KOPT-K1 (cell line): ENCODE results near the gene DGKI.

Experiments used
- H3K27ac ChIP-seq: fragments of 200-600 bp; sonication (generic); 2 replicates; pipeline ENCODE4 v1.5.1; 2016; ENCODE audit warnings: antibody characterized with exemption, mild to moderate bottlenecking, low read depth, low read length; ENCODE audit not compliant: poor library complexity, severe bottlenecking
- H3K36me3 ChIP-seq: fragments of 200-600 bp; sonication (generic); 2 replicates; pipeline ENCODE4 v1.5.1; 2017; ENCODE audit warnings: antibody characterized with exemption, mild to moderate bottlenecking, low read length, moderate library complexity; ENCODE audit not compliant: insufficient read depth
- H3K9me3 ChIP-seq: fragments of 200-600 bp; sonication (generic); 2 replicates; pipeline ENCODE4 v1.5.1; 2017; ENCODE audit warnings: antibody characterized with exemption, low read length, mild to moderate bottlenecking; ENCODE audit not compliant: insufficient read depth, poor library complexity, severe bottlenecking

Gene DGKI

DNA sequence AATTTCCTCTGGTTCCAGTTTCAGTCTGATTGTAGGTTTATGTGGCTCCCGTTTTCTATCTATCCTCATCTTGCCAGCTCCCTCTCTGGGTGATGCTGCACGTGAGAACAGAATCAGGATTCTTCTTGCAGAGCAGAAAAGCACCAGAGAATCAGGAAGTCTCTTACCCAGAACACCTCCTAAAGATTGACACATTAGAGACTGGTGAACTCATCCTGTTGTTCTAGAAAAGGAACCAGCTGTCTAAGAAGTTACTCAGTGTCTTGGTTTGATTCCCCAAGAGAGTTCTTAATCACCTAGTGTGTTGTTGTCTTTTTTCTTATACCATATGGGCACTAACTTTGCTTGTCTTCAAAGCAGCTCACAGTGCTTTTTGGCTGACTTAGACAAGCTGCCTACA is 152.4 kb downstream of the DGKI start:
- no peaks in the 10 kb centered on the region for H3K36me3 ChIP-seq
- no peaks in the 10 kb centered on the region for H3K9me3 ChIP-seq
- H3K27ac ChIP-seq = no peak overlapping the region

DNA sequence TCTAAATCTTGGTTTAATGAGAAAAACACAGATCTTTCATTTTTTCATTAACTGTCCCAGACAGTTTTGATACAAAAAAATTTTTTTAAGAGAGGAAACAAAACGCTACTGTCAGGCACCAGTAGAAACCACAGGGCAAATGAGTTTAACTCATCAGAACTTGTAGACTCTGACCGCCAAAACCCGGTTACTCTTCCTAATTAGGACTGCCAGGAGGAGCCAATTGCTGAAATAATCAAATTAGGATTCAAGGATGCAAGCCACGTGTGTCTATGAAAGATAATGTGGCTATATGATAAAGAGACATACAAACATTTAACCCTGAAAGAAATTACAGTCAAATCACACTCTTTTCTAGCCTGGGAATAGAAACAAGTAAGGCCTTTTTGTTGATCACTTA is 154.4 kb downstream of the DGKI start:
- Histone ChIP-seq H3K9me3 (no peaks in the 10 kb centered on the region), H3K36me3 (no peaks in the 10 kb centered on the region), H3K27ac (no peak overlapping the region)

DNA sequence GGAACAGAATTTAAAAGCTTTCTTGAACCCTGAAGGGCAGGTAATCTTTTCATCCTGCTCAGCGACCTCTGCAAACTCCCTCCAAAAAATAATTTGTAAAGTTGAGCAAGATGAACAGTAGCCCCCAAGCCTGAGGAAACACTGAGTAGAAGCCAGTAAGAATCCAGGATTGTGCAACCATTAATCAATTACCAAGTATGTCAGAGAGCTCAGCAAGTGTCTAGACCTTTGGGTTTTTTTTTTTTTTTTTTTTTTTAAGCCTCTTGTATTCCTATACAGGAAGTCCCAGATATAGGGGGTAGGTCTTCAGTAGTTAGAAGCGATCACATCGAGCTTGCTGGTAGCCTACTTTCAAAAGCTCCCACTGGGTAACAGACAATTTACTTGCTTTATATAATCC is 155.2 kb downstream of the DGKI start:
- no peaks in the 10 kb centered on the region for H3K9me3 ChIP-seq
- H3K27ac ChIP-seq = no peak overlapping the region
- no peaks in the 10 kb centered on the region for H3K36me3 ChIP-seq

DNA sequence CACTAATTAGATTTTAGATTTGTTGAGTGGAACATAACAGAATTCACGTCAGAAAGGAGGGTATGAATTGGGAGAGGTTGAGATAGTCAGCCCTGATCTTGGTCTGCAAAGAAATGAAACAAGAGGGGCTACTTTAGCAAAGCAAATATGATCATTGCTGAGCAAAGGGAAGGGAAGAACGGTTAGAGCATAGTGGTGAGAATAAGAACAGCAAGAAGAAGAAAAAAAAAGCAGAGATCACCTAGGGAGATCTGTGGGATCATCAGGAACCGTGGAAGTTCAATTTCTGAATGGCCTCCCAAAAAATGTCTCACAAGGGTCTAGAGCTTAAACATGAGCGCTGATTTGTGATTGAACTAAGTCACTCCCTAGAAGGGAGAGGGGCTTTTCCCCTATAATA is 156.1 kb downstream of the DGKI start:
- no peaks in the 10 kb centered on the region for H3K36me3 ChIP-seq
- H3K9me3 ChIP-seq = no peaks in the 10 kb centered on the region
- H3K27ac ChIP-seq = no peak overlapping the region

DNA sequence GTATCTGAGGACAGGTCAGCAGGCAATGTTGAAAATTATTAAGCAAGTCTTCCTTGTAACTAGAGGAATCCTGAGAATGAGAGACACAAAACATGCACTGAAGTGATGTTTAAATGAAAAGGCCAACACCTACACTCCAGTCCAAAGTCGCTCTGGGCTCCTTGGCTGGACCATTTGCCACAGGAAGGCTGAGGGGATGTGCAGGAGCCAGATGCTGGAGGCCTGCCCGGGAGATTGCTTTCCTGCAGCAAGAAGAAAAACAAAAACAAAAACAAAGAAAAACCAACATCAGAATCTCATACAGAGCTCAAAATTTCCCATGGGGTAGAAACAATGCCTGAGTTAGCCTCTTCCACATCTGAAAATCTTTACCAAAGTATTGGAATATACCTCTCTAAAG is 157.0 kb downstream of the DGKI start:
- H3K9me3 ChIP-seq = no peaks in the 10 kb centered on the region
- no peak overlapping the region for H3K27ac ChIP-seq
- H3K36me3 ChIP-seq = no peaks in the 10 kb centered on the region

DNA sequence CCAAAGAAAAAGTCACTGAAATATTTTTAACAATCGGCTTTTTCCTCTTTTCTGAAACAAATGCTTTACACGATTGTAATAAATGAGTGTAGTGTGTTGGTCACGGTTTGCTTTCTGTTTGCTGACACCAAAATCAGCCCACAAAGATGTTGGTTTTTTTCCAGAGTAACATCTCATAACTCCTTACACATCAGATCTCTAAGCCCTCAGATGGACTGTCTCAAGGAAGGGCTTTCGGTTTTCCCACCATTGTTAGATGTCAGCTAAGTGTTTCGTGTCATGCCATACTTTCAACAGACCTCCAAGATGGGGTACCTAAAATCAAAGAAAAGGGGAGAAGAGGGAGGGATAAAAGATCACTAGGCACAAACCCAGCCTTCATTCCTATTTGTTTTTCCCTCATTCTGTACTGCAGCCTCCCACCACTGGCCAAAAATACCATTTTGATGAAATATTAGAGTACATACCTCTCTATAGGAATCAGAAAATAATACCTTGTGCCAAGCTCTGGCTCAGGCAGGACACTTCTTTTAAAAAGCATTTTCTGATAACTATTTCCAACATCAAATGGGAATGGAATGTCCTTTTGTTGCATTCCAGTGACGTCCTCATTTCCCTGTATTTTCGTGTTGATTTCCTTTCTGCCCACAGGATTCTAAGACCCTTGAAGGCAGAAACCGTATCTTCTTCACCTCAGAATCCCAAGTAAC is 159.1 kb downstream of the DGKI start:
- H3K27ac ChIP-seq = no peak overlapping the region

DNA sequence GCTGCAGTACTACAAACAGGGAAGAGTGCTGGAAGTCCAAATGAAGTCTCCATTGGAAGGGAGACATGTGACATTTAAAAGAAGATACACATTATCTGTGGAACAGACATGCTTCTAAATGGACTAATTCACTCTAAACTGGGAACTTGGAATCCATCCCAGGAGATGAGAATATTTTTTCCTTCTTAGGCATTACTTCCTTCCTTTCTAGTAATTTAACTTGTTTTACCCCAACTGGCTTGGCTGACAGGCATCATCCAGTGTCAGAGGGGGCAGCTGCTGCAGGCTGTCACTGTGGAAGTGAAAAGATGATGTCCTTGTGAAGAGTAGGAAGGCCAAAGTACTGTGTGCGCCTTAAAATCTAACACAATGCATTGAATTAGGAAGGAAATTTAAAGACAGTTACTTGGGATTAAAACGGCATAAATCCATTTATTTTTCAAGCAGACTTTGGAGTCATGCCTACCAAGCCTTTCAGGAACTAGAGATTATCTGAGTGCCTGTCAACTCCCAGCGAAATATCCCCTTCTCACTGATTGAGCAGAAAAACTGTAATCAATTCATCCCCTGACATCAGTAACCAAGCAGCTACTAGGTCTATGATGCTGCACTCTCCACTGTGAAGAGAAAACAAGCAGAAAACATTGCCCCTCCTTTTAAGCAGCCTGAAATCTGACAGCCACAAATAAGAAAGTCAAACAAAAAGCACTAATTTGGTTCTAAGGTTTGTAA is 161.2 kb downstream of the DGKI start:
- Histone ChIP-seq H3K9me3 (no peaks in the 10 kb centered on the region), H3K36me3 (no peaks in the 10 kb centered on the region), H3K27ac (no peak overlapping the region)

More for the DNA sequence above, 159.1 kb downstream of the DGKI start:
- H3K36me3 ChIP-seq = no peaks in the 10 kb centered on the region
- no peaks in the 10 kb centered on the region for H3K9me3 ChIP-seq

DNA sequence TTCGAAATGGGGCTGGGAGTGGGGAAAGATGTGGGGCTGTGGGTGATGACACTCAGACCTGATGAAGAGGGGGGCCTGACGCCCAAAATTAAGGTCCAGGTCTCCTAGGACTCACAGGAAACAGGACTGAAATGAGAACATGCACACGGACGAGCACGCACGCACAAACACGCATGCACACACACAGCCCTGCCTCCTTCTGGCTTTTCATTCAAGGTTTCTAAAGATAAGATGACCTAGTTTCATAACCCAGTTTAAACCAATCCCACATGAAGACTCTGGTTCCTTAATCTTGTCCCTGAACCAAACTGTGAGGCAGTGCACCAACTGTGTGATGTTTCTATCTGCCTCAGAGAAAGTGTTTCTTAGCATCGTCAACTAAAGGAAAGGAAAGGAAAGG is 162.0 kb downstream of the DGKI start:
- no peaks in the 10 kb centered on the region for H3K9me3 ChIP-seq
- H3K27ac ChIP-seq = no peak overlapping the region
- no peaks in the 10 kb centered on the region for H3K36me3 ChIP-seq

DNA sequence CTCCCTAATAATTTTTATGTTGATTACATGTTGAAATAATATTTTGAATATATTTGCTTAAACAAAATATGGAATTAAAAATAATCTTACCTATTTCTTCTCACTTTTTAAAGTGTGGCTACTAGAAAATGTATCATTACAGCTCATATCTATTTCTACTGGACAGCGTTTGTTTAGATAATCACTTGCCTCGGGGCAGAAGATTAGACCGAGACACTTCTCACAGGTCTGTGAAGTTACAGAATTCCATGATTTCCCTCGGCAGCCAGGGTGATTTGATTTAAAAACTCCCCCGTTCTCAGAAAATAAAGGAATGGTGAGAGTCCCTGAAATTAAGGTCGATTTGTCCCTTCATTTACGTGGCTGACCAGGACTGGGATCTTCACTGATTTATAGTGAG is 162.5 kb downstream of the DGKI start:
- Histone ChIP-seq H3K27ac (no peak overlapping the region), H3K36me3 (no peaks in the 10 kb centered on the region), H3K9me3 (no peaks in the 10 kb centered on the region)

DNA sequence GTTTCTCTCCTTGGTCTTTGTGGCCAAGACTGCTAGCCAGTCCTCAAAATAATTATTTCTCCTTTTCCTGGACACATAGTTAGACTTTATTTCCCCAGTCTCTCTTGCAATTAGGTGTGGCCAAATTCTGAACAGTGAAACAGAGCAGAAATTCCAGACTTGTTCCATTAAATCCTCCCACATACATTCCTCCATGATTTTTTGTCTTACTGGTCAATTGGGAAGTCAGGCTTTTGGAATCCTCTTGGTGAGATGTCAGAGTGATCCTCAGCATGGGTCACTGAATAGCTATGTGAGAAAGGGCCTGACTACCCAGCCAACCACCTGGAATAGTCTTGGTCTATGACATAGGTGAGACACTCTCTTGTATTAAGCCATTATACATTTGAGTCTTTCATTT is 164.2 kb downstream of the DGKI start:
- Histone ChIP-seq H3K36me3 (no peaks in the 10 kb centered on the region), H3K9me3 (no peaks in the 10 kb centered on the region), H3K27ac (no peak overlapping the region)

DNA sequence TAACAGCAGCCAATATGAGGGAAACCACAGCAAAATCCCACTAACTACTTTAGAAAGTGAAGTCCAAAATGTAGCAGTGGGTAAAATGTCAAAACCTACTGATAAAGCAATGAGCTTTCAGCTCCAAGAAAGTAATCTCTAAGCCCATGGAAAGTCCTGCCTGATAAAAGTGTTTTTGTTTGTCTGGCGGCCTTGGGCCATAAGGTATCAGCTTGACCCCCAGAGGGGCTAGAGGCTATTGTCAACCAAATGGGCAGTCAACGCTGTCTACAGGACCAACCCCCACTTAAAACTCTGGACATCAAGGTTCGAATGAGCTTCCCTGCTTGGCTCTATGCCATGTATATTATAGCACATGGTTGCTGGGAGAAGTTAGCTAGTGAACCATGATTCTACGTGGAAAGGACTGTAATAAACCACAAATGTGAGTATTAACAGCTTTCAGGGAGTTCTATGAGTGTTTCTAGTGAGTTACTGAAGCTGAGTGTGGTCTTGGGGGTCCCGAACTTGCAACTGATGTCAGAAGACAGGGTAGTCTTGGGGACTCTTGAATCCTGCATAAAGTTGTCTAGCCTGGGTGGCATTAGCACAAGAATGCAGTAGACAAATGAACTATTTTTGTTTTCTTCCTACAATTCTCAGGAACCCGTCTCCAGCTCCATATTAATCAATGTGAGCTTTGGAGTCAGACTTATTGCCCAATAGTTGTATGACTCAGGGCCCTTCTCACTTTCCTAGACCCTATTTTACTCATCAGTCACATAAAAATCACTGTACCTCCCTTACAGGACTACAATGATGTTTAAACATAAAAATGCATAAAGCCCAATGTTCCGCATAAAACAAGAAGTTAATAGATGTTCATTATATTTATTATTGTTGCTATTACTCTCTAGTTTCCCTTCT is 164.9 kb downstream of the DGKI start:
- Histone ChIP-seq H3K36me3 (no peaks in the 10 kb centered on the region), H3K9me3 (no peaks in the 10 kb centered on the region), H3K27ac (no peak overlapping the region)

DNA sequence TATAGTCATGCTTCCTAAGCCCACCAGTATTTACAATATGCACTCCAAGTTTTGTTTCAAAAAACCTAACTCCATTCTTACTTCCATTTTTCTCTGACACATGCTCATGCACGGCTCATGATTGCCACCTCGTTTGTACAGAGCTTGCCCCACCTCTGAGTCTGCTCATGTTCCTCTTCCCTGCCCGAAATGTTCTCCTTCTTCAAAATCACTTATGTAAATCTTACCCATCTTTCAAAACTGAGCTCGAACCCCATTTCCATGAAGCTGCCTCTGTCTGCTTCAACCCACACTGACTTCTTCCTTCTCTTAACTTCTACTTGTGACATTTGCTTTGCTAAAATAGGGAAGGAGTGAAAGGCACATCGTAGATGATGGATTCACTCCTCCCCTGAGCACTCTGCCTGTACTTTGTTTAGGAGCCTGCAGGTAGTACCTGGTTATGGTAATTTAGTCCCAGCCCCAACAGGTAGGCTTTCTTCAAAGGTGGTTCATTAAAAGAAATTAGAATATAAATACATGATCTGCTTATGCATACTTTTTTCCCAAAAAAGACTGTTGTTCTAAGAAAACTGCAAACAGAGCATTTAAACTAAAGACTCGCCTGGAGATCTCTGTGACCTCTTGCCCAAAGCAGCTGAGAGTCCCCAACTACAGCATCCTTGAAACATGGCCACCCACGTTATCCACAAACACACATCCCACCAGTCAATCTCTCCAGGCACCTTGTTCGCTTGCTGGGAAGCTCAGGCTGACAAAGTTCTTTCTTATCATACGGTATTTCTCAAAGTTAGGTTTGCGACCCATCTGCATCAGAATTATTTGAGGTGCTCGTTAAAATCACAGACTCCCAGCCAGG is 172.0 kb downstream of the DGKI start:
- no peaks in the 10 kb centered on the region for H3K36me3 ChIP-seq
- H3K27ac ChIP-seq = no peak overlapping the region
- H3K9me3 ChIP-seq = no peaks in the 10 kb centered on the region

DNA sequence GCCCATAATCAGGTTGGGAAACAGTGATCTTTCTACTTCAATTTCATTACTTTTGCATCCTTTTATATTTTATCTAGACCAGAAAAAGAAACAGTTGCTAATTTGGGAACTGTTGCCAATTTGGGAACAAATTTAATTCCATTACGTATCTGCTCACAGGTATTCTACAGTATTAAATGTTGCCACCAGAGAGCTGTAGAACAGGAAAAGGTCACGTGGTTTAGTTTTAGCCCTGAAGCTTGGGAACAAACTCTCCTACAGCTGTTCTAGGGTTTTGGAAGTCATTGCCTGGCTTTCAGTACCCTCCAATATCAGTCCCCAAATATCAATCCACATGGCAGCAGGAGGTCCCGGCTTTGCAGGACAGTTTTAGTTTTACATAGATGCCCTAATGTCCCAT is 172.7 kb downstream of the DGKI start:
- Histone ChIP-seq H3K36me3 (no peaks in the 10 kb centered on the region), H3K9me3 (no peaks in the 10 kb centered on the region), H3K27ac (no peak overlapping the region)

DNA sequence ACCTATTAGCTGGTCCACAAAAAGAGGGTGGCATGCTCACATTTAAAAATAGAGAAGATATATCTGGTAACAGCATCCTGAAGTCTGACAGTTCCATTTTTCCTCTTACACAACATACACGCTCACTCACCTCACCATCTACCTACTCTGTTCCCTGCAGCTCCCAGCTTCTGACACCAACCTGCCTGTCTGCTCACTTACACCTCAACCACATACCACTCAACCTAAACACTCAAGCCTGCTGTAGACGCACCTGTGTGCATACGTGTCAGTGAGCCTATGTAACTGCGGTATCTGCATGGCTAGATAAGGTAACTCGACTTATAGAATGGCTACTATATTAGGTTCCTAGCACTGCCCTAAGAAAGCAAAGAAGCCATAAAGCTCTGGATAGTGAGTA is 174.9 kb downstream of the DGKI start:
- no peaks in the 10 kb centered on the region for H3K36me3 ChIP-seq
- H3K27ac ChIP-seq = no peak overlapping the region

More for the DNA sequence above, 174.9 kb downstream of the DGKI start:
- H3K9me3 ChIP-seq = no peaks in the 10 kb centered on the region
